ENCODE results near the gene SIVA1.

Gene SIVA1, protein sequence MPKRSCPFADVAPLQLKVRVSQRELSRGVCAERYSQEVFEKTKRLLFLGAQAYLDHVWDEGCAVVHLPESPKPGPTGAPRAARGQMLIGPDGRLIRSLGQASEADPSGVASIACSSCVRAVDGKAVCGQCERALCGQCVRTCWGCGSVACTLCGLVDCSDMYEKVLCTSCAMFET

DNA sequence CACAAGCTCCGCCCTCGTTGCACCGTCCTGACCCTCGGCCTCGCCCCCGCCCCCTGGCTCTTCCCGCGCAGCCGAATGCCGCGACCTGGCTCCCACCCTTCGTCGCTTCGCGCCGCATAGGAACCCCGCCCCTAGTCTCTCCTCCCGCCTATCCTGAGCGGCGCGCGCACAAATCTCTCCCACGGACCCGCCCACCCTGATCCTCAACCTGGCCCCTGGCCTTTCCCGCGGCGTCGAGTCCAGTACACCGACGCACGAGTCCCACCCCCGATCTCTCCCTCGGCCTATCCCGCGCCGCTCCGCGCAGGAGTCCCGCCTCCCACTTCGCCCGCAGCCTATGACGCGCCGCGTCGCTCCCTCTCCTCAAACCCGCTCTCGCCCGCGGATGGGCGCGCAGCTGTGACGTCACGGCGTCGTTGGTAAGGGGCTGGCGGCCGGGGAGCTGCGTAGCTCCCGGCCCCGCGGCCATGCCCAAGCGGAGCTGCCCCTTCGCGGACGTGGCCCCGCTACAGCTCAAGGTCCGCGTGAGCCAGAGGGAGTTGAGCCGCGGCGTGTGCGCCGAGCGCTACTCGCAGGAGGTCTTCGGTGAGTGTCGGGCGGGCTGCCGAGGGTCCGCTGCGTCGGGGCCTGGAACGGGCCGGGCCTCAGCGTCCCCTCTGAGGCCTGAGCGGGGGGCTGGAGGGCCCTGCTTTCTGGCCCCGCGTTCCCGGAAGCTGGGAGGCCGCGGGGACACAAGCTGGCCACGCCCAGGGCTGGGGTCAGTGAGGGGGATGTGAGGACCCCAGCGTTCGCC, at the start of gene SIVA1:
TSS of gene SIVA1 (plus strand) at position 413 of the 793 bp plus-strand sequence. CDS start at position 468, 55 bp downstream.
- DNase-seq (ENCODE audit: low read depth): peak; percentile 99

DNA sequence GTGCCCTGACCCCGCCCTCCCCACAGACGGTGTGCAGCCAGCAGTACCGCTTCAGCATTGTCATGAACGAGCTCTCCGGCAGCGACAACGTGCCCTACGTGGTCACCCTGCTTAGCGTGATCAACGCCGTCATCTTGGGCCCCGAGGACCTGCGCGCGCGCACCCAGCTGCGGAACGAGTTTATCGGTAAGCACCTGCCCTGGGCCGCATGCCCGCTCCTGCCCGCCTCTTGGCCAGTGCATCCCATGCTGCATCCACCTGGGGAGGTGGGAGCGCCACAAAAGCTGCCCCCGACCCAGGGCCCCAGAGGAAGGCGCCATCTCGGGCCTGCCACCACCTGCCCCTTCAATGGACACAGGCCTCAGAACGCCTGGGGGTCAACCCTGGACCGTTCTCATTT, 49.7 kb upstream of the SIVA1 start:
- DNase-seq (ENCODE audit: low read depth): no peak

DNA sequence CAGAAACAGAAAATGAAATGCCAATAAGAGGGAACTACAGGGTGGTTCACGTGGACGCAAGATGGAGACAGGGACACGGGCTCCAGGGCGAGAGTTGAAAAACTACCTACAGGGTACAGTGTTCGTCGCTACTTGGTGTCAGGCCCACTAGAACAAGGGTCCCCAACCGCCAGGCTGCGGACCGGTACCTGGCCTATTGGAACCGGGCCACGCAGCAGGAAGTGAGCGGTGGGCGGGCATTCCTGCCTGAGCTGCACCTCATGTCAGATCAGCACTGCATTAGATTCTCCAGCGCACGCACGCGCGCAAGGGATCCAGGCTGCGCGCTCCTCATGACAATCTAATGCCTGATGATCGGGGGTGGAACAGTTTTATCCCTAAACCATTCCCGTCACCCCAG, 48.7 kb upstream of the SIVA1 start:
- DNase-seq (ENCODE audit: low read depth): no peak

DNA sequence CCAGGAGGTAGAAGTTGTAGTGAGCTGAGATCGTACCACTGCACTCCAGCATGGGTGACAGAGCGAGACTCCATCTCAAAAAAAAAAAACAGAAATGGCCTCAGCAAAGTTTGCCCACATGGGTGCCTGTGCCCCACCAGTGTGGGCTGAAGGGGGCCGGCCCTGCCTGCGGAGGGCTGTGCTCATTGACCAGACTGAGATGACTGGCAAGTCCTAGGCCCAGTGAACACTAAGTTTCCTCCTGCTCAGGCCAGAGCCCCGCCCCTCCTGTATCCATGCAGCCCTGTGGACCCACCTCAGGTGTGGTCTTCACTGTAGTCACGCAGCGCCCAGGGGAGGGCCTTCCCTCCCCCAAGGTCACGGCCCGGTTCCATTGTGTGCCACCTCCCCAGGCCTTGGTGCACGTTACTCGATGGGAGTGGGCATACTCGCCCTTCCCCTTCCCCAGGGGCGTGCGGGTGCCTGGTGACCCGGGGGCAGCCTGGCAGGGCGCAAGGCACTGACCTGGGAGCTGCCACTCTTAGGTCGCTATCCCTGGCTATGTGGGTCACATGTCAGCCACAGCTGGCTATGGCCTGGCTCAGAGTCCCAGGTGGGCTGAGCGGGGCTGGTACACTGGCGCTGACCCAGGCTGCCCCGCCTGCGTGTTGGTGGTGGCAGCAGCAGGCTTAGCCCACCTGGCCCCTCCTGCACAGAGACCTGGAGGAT, 47.5 kb upstream of the SIVA1 start:
- no peak for DNase-seq (ENCODE audit: low read depth)

DNA sequence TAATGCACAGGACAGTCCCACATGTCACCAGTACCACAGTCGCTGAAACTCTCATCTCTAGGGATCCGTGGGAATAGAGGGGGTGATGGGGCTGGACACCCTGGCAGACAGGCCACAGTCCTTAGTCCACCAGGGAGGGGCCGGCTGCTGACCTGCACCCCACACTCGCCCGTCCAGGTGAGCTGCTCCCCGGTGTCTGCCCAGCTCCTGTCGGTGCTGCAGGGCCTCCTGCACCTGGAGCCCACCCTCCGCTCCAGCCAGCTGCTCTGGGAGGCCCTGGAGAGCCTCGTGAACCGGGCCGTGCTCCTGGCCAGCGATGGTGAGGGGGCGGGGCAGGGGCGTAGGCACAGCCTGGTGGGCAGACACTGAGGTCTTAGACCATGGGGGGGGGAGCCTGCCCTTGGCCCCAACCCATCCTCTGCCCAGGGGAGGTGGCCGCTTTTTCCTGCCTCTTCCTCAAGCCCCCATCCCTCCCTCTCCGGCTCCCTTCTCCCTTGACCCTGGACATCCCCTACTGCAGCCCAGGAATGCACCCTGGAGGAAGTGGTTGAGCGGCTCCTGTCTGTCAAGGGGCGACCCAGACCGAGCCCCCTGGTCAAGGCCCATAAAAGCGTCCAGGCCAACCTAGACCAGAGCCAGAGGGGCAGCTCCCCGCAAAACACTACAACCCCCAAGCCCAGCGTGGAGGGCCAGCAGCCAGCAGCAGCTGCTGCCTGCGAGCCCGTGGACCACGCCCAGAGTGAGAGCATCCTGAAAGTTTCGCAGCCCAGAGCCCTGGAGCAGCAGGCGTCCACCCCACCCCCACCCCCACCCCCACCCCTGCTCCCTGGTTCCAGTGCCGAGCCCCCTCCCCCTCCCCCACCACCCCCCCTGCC, 46.0 kb upstream of the SIVA1 start:
- DNase-seq (ENCODE audit: low read depth): no peak

DNA sequence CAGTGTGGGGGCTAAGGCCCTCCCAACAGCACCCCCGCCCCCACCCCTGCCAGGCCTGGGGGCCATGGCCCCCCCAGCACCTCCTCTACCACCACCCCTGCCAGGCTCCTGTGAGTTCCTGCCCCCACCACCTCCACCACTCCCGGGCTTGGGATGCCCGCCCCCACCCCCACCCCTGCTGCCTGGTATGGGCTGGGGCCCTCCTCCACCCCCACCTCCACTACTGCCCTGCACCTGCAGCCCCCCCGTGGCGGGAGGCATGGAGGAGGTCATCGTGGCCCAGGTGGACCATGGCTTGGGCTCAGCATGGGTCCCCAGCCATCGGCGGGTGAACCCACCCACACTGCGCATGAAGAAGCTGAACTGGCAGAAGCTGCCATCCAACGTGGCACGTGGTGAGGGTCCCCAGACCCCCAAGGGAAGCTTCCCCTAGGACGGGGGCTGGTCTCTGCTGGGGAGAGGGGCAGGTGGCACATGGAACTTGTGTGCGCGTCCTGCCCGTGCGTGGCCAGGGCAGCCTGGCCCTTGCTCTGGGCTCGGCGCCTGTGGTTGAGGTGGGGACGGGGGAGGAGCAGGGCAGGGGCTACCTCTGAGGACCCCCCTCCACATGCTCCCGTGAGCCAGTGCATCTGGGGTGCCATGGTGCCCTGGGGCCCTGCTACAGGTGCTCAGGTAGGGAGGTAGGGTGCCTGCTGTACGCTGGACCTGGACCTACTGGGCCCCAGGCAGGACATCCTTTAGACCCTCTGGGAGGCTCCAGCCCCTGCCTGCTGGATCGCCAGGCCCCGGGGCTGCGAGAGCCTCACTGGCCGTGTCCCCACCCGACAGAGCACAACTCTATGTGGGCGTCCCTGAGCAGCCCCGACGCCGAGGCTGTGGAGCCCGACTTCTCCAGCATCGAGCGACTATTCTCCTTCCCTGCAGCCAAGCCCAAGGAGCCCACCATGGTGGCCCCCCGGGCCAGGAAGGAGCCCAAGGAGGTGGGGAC, 45.0 kb upstream of the SIVA1 start:
- no peak for DNase-seq (ENCODE audit: low read depth)

DNA sequence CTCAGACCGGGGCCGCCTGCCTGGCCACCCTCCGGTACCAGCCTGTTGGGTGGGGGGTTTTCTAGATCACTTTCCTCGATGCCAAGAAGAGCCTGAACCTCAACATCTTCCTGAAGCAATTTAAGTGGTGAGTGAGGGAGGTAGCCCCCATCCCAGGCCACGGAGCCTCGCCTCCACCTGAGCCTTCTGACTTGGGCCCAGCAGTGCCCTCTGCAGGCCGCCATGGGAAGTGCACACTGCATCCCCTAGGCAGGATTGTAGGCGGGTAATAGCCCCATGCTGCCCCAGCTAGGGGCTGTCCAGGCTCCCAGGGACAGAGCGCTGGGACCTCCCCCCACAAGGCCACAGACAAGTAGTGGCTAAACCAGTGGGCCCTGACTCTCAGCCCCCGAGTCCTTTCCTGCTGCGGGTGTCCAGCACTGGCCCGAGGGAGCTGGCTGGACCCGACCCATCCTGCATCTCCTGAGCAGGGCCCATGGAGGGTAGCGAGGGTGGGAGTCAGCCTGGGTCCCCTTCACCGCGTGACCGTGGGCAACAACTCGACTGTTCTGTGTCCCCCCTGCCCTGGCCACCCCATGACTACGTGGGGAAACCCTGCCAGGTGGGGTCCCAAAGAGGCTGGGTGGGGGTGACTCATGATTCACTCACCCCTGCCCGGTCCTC, 44.2 kb upstream of the SIVA1 start:
- peak; percentile 61 for DNase-seq (ENCODE audit: low read depth)

DNA sequence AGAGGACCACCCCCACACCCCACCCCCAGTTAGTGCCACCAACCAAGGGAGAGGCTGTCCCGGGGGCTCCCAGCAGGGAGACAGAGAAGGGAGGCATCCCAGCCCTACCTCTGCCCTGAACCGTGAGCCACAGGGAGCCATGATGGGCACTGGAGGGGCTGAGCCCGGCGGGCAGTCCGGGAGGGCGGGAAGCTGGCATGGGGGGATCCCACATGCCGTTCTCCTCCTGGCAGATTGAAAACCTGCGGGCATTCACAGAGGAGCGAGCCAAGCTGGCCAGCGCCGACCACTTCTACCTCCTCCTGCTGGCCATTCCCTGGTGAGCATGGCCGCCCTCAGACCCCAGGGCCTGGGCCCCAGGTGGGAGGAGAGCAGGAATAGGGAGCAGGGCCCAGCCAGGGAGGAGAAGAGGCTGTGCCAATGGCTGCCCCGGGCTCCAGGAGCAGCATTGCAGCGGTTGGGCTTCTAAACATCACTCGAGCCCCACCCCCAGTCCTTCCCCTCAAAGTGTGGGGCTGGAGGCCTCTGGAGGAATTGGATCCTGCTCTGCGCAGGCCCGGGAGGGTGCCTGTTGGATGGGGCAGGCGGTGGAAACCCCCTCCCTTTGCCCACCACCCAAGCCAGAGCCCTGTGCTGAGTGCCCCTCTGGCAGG, 43.4 kb upstream of the SIVA1 start:
- no peak for DNase-seq (ENCODE audit: low read depth)

DNA sequence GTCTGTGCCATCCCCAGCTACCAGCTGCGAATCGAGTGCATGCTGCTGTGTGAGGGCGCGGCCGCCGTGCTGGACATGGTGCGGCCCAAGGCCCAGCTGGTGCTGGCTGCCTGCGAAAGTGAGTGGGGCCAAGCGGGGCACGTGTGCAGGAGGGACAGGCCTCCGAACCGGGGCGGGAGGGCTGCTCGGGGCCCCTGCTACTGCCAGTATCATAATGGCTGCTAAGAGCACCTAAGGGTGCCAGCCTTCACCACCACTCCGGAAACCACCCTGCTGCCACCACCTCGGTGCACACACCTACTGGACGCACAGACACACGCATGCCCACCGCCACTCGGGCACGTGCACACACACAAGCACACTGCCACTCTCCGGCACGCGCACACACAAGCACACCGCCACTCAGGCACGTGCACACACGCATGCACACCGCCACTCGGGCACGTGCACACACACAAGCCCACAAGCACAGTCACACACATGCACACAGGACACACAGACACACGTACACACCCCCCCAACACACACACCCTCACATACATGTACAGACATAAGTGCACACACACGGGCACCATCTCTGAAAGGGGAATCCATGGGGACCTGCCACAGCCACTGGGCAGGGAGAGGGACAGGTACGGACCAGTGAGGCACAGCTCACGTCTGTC, 42.7 kb upstream of the SIVA1 start:
- DNase-seq (ENCODE audit: low read depth): no peak

DNA sequence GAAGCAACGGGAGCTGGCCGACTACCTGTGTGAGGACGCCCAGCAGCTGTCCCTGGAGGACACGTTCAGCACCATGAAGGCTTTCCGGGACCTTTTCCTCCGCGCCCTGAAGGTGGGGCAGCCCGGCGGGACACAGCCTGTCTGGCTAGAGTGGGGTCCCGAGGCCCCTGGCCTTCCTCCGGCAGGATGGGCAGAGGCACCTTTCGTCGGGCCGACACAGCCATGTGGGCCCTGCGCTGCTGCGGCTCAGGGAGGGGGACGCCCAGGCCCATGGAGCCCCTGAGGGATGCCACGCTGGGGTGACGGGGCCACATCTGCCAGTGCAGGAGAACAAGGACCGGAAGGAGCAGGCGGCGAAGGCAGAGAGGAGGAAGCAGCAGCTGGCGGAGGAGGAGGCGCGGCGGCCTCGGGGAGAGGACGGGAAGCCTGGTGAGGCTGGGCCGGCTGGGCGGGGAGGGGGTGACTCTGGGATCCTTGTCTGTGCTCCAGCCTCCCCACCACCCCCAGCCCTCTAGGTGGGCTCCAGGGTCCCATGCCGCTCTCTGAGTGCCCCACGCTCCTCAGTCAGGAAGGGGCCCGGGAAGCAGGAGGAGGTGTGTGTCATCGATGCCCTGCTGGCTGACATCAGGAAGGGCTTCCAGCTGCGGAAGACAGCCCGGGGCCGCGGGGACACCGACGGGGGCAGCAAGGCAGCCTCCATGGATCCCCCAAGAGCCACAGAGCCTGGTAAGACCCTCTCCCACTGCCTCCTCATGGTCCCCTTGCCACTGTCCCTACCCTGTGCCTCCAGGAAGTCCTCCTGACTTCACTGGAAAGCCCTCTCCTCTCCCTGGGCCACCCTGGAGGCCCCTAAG, 39.8 kb upstream of the SIVA1 start:
- no peak for DNase-seq (ENCODE audit: low read depth)

DNA sequence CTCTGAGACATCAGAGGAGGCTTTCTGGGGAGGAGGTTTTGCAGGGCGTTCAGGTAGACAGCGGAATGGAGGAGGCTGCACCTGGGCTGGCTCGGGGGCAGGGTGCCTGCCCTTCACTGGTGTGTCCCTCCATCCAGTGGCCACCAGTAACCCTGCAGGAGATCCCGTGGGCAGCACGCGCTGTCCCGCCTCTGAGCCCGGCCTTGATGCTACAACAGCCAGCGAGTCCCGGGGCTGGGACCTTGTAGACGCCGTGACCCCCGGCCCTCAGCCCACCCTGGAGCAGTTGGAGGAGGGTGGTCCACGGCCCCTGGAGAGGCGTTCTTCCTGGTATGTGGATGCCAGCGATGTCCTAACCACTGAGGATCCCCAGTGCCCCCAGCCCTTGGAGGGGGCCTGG, 38.9 kb upstream of the SIVA1 start:
- DNase-seq (ENCODE audit: low read depth): no peak

DNA sequence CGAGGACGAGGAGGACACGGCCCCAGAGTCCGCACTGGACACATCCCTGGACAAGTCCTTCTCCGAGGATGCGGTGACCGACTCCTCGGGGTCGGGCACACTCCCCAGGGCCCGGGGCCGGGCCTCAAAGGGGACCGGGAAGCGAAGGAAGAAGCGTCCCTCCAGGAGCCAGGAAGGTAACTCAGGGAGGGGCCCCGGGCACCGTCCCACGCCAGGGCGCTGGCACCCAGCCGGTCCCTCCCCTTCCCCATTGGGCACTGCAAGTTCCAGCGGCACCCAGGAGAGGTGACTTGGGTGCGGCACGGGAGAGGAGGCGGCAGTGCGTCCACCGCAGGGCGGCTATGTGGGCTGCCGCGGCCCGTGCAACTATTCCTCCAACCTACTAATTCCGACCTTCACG, 38.3 kb upstream of the SIVA1 start:
- no peak for DNase-seq (ENCODE audit: low read depth)

DNA sequence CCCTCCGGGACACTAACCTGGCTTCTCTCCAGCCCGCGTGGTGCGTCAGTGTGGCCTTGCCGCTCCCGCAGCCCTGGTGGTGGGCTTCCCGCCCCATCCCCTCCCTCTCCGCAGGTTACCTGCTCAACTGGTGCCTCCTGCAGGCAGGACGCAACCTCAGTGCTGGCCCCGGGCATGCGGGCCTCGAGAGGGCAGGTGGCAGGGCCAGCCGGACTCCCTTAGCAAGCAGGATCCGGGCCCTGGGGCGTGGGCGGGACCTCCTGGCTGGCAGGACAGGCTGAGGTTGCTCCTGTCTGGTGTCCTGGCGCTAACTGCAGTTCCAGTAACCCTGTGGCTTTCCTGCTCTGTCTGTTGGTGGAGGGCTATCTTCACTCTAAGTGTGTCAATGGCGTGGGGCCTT, 37.5 kb upstream of the SIVA1 start:
- no peak for DNase-seq (ENCODE audit: low read depth)

DNA sequence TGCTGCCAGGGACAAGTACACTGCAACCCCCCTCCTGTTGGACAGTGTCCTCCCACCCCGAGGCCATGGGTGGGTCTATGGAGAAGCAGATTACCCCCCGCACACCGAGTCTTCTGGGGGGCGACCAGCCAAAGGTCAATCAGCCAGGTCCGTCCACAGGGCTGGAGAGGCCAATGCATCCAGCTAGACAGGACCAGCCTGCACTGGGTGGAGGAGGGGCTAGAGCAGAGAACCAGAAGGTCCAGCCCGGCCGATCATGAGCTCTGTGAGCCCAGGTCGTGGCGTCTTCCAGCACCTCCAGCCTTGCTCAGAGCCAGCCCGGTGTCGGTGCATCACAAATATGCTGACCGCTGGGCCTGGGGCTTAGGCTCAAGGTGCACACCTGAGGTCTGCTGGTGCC, 37.1 kb upstream of the SIVA1 start:
- no peak for DNase-seq (ENCODE audit: low read depth)

DNA sequence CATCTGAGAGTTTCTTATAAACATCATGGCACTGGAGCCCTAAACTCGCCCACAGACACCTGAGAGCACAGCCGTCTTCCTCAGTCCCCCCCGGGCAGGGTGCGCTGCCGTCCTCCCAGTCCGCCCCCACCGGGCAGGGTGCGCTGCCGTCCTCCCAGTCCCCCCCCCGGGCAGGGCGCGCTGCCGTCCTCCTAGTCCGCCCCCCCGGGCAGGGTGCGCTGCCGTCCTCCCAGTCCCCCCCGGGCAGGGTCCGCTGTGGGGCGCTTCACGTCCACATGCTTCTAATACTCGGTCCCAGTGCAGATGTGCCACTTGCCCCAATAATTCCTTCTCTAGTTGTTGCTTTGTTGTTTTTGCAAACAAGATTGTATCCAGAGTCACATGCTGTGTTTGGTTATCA, 35.8 kb upstream of the SIVA1 start:
- DNase-seq (ENCODE audit: low read depth): no peak

DNA sequence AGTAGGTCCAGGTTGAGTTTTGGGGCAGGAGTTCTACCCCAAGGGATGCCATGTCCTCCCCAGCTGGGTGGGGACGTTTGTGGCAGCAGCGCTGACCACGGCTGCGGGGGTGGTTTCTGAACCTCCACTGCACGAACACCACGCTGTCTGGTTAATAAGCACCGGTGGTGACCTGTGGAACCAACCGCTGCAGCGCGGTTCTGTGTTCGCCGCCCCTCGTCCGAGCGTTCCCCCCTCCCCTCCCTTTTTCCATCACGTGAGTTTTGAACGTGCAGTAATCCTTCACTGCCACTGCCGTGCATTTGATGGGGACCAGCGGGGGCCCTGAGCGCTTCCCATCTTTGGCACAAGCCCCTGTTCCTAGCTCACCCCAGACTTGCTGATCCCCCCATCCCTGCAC, 35.3 kb upstream of the SIVA1 start:
- no peak for DNase-seq (ENCODE audit: low read depth)

DNA sequence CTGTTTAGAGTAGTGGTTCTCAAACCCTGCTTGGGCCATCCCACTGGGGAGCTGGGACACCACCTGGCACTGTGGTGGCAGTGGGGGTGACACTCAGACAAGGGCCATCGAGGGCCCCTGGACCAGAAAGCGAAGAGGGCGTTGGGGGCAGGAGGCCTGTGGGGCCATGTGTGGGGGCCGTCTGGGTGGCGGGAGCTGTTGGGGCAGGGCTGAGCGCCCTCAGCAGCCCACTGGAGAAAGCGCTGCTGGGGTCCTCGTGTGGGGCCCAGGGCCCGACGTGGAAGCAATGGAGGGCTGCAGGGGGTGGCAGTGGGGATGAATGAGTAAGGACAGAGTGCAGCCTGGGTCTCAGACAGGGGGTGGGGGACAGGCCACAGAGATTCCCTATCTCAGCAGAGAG, 34.8 kb upstream of the SIVA1 start:
- DNase-seq (ENCODE audit: low read depth): no peak

DNA sequence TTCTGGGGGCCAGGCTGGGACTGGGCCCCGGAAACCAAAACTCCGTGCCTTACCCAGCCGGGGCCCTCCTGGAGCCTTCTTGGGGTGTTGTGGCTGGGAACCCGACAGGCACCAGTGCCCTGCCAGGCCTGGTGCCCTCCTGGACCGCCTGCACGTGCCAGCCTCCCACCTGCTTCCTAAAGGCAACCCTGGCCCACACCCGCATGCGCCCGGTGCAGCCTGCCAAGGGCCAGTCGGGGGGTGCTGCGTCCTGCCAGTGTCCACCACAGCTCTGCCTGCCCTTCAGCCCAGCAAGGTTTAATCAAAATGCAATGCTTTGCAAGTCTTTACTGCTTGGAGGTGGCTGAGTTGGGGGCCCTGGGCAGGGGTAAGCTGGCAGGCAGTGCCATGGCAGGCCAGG, 34.1 kb upstream of the SIVA1 start:
- DNase-seq (ENCODE audit: low read depth): no peak

DNA sequence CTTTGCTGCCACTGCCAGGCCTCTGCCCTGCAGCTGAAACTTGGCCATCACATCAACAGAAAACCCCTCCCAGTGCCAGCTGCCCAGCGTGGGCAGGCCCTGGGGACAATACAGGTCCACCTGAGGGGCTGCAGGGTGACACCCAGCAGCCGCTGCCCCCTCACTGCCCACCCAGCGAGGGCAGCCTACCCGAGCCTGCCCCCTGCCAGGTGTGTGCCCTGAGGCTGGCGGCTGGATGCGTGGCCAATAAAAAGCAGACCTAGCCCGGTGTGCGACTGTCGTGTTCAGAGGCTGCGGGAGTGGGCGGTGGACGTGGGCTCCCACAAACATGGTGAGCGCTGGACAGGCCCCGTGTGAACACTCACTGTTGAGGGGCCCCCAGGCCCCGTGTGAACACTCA, 33.6 kb upstream of the SIVA1 start:
- DNase-seq (ENCODE audit: low read depth): no peak
